ENCODE results near the gene TMCC2.

DNA sequence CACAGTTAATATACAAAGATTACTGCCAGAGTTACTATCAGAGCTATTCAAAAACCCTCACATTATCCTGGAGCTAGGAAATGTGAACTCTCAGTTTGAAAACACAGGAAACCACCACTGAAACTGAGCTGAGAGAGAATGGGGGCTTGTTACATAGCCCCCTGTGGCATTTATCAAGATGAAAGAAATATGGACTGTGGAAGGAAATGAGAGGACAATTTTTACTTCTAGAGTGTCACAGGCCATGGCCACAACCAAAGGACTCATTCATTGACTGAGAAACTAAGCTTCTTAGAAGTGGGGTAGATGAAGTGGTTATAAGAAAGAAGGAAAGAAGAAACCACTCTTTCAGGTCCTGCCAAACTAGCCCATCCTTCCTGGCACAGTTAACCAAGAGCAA lies 41.6 kb upstream of the TMCC2 start:
- TF ChIP-seq, protein P1, sequence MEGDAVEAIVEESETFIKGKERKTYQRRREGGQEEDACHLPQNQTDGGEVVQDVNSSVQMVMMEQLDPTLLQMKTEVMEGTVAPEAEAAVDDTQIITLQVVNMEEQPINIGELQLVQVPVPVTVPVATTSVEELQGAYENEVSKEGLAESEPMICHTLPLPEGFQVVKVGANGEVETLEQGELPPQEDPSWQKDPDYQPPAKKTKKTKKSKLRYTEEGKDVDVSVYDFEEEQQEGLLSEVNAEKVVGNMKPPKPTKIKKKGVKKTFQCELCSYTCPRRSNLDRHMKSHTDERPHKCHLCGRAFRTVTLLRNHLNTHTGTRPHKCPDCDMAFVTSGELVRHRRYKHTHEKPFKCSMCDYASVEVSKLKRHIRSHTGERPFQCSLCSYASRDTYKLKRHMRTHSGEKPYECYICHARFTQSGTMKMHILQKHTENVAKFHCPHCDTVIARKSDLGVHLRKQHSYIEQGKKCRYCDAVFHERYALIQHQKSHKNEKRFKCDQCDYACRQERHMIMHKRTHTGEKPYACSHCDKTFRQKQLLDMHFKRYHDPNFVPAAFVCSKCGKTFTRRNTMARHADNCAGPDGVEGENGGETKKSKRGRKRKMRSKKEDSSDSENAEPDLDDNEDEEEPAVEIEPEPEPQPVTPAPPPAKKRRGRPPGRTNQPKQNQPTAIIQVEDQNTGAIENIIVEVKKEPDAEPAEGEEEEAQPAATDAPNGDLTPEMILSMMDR (IDR thresholded peaks at IDR 0.05; ENCODE audit: insufficient read depth, low read length) = no peak
- TF ChIP-seq, protein P2, sequence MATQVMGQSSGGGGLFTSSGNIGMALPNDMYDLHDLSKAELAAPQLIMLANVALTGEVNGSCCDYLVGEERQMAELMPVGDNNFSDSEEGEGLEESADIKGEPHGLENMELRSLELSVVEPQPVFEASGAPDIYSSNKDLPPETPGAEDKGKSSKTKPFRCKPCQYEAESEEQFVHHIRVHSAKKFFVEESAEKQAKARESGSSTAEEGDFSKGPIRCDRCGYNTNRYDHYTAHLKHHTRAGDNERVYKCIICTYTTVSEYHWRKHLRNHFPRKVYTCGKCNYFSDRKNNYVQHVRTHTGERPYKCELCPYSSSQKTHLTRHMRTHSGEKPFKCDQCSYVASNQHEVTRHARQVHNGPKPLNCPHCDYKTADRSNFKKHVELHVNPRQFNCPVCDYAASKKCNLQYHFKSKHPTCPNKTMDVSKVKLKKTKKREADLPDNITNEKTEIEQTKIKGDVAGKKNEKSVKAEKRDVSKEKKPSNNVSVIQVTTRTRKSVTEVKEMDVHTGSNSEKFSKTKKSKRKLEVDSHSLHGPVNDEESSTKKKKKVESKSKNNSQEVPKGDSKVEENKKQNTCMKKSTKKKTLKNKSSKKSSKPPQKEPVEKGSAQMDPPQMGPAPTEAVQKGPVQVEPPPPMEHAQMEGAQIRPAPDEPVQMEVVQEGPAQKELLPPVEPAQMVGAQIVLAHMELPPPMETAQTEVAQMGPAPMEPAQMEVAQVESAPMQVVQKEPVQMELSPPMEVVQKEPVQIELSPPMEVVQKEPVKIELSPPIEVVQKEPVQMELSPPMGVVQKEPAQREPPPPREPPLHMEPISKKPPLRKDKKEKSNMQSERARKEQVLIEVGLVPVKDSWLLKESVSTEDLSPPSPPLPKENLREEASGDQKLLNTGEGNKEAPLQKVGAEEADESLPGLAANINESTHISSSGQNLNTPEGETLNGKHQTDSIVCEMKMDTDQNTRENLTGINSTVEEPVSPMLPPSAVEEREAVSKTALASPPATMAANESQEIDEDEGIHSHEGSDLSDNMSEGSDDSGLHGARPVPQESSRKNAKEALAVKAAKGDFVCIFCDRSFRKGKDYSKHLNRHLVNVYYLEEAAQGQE (IDR thresholded peaks at IDR 0.05; ENCODE audit: insufficient replicate concordance, low read depth) = no peak

Data from HL-60 (cell line).